ENCODE data around the gene MRPS14.

Gene MRPS14

DNA sequence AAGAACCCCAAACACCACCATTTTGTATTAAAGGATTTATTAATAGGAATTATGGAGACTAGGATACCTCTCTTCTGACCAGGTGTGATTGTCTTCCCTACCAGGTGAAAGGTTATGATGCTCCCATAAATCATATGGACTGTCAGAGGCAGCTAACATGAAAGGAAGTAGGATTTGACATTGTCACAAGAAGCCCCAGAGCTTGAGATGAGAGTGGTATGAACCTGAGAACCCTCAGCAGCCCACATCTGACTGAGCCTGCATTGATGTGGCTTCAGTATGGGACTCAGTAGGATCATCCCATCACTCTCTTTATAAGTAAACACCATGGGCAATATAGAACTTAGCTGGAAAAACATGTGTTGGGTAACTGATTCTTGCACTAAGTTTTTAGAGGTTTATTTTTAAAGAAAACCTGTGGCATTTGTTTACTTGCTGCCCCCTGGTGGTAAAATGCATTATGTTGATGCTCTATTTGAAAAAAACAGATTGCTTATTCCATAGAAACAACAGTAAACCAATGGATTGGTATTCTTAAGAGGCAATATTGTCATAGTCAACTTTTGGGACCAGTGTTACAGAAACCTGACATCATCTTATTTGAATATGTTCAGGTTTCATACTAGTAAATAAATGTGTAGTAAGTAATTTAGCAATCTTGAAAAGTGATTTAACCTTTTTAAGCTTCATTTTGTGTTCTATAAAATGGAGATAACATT is 40.1 kb downstream of the MRPS14 start:
- DNase-seq = peak; percentile 27 to 61

DNA sequence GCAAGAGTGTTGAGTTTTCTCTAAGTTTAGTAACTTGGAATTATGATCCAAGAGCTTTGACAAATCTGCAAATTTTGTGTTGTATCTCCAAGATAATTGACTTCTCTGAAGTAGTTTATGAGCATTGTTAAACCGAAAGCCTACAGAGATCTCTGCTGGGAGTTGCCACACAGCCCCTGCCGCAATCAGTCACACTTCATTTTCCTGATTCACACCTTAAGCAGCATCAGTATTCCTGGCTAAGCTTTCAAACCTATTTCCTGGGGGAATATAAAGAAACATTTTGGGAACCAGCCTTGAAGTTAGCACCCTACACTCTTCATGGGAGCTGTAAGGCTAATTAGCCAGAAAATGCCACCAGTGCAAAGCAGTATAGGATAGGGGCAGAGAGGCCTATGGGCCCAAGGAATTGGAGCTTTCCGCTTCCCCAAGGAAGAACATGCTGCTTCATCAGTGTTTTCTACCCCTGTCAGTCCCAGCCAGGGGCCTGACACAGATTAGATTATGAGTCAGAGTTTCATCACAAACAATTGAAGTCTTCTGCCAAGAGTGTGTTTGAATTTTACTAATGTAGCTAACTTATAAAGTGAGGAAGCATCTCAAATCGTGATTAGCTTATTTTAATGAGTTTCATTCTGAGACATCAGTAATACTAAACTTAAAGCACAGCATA is 46.7 kb downstream of the MRPS14 start:
- no peak for DNase-seq

DNA sequence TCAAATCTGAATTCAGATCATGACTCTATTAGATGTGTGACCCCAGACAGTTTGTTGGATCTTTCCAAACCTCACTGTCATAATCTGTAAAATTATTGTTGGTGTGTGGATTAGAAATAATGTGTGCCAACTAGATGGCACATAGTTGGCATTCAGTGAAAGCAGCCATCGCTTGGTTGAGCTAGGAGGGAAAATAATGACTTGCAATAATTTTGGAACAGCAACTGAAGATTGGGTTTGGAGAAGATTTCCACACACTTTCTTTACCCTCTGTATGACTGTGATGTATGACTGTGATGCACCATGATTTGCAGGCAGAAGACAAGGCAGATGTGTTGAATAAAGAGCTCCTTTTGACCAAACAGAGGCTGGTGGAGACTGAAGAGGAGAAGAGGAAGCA is 47.5 kb downstream of the MRPS14 start:
- DNase-seq = no peak

GRCh38 chr1:174974711-174975119 is 48.5 kb downstream of the MRPS14 start:
- DNase-seq = no peak

- DNase-seq = no peak
These were observed 51.3 kb downstream of the MRPS14 start for GRCh38 chr1:174971902-174972301.

DNA sequence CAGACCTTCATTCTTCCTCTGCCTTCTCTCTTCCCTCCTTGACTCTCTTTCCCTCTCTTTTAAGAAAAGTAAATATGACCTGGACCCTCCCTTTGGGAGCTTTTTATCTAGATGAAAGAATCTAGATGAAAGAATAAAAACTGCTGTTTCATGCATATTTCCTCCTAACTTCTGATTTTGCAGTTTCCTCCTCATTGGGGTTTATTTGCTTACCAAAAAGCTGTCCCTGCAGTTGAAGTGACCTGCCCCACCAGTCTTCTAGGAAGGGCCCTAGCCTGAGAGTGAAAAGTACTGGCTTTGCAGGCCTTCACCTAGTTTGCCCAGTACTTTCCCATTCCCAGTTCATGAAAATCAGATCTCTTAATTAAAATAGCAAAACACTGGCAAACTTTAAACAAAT is 51.8 kb downstream of the MRPS14 start:
- no peak for DNase-seq

DNA sequence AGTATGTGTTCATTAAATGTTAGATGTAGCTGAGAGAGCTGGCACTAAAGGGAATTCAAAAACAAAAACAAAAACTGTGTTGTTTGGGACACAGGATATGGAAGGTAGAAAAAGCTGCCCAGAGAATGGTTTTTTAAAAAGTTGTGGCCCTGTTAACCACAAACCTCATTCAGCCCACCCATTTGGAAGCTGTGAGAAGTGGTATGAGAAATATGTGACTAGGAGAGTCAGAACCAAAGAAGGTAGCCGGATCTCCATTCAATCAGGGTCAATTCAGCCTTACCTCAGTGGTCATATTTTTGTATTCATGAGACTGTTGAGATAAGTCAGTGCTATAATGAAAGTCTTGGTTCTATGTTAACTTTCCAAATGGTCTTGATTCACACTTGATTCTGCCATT is 53.2 kb downstream of the MRPS14 start:
- no peak for DNase-seq

GRCh38 chr1:174968750-174969244 is 54.4 kb downstream of the MRPS14 start:
- DNase-seq = peak; percentile 8

DNA sequence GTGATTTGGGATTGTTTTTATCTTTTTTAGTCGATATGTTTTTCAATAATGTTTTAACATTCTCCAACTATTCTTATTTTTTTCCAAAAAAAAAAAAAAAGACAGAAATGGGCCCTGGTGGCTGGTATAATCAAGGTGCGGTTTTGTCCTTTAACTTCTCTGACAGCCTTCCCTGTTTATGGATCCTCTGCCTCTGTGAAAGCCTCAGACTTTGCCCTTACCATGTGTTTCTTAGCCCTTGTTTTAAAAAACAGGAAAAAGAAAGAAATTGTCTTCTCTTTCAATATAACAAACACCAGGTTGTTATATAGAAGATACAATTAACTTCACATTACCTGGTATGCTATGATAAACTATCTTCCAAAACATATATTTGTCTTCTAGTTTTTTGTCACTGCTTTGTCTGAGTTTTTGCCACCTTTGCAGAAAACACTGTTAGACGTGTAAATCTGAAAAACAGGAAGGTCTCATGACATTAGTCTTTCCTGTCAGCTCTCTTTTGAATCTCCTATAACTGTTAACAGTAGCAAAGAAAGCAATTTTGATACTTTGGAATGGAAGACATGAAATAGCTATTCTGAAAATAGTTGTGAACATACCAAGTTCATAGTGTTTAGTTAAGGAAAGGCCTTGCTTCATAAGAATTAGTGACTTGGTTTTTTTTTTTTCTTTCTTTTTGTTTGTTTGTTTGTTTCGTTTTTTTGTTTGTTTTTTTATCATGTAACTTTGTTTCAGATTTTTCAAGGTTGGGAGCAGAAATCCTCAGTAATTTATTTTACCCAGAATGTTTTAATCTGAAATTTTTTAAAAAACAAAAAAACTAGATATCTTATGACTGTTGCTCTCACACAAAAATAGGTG is 55.1 kb downstream of the MRPS14 start:
- DNase-seq = peak in 1 of 2 experiments; percentile 5

DNA sequence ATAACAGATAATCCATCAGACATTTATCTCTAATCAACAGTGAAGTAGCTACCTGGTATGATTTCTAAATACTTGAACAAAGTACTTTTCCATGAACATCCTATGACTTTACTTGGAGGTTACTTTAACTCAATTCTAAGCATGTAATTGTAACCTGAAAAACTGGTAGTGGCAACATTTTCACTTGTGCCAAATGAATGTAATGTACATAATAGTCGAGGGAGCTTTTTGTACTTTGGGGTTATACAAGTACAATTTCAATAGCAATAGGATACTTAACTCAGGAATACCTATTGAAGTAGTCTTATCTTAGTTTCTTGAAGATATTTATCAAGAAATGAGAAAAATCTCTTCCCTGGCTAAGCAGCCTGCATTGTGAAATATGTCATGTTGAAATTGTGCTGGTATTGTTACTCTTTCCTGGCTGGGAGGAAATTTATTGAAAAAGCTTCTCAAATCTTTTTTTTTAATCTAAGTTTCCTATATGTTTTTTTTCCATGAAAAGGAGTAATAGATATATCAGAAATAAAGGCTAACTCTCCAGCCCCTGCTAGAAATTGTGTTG is 57.1 kb downstream of the MRPS14 start:
- peak in 1 of 2 experiments; percentile 6 for DNase-seq

DNA sequence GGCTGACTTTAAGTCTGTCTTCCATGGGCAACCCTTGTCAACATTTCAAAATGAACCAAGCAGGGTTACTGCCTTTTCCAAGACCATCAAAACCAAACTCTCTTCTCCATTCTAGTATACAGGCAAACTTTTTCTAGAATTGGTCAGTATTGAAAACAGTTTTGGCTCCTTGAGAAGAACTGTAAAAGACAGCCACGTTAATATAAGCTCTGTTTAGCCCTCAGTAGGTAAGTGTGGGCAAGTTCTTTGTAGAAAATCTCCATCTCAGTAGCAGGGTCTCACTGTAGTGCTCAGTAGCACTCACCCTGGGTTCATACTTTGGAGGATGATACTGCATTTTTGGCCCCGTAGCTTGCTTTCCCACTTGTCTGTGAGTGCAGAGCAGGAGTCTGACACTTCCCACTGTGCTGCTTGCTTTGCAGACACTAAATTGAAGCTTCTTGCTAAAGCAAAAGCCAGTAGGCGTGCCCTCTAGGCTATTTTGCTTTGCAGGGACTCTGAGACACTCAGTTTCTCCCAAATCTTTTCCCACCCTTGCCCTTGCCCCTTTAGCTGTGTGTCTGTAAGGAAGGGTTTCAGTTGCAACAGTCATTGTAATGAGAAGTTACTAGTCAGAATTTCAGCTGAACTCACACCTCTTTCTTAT is 57.7 kb downstream of the MRPS14 start:
- DNase-seq = no peak

DNA sequence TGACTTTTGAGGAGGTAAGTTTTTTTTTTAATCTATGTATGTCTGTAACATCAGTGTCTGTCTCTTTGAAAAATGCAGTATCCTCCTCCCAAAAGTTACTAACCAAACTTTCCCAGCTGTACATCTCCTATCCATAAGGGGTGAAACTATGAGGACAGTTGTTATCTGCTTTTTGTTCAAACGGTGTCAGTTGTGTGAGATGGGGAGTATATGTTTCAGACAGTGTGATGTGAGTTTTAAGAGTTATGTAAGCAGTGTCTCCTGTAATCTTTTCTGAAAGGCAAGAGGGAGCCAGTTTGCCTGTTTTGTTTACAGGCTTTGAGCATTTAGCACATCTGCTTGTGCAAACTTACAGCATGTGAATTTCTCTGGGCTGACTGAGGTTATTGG is 58.3 kb downstream of the MRPS14 start:
- no peak for DNase-seq

DNA sequence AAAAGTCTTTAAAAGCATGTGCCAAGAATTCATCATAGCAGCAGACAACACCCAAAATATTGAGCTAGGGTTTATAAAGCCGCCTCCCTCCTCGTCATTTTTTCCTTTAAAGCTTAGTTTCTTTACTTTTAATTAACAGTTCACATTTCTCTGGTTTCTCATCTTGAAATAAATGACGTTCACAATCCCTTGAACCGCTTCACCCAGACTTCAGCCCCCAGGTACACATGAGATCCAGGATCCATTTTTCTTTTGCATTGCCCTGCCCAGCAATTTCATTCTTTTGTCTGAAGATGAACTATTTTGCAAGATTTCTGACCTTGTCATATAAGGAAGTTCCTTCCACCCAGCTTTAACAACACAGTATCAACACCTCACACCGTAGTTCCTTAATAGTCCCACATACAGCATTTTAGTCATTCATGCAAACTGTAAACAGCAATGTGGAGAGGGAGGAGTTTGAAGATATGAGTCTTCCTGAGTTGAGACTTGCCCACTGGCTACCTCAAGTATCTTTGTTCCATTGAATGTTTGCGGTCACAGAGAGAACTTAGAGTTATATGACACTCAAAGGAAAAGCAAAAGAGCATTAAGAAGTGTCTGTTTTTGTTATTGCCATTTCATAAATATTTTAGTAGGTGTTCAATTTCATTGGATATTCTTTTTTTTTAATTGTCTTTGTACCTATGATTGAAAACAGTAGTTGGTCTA is 58.8 kb downstream of the MRPS14 start:
- peak; percentile 79 to 88 for DNase-seq

GRCh38 chr1:174963529-174964125 is 59.6 kb downstream of the MRPS14 start:
- DNase-seq = no peak
